NCI-H748 treated with DMSO at 0.1 percent for 48 hours (cell line): ENCODE results near the gene FSTL5.

Source experiments
- DNase-seq: peaks from one replicate; lab custom pipeline; 2025; lab: John Stamatoyannopoulos, UW

FSTL5 gene

DNA sequence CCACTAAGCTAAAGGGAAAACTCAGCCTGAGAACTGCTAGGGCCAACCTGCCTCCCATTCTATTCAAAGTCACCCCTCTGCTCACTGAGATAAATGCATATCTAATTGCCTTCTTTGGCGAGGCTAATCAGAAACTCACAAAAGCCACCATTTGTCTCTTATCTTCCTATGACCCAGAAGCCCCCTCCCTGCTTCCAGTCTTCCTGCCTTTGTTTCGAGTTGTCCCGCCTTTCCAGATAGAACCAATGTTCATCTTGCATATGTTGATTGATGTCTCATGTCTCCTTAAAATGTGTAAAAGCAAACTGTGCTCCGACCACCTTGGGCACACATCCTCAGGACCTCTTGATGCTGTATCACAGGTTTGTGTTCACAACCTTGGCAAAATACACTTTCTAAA, 459.8 kb downstream of the FSTL5 start:
- no peak for DNase-seq

DNA sequence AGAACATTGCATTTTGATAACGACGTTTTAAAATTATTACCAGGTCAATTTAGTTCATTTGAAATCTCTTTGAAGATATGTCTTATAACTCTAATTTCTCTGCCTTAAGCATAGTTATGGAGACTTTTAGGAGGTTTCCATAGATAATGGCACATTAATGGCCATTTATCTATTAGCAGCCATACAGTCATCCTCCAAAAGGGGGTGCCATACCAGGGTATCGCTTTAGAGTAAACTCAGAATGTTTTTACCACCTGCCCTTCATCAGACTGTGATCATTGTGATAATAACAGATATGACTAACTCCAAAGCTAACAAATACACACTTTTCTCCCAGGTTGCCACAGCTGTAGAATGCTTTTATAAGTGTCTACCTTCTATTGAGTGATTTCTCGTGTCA, 461.5 kb downstream of the FSTL5 start:
- no peak for DNase-seq

DNA sequence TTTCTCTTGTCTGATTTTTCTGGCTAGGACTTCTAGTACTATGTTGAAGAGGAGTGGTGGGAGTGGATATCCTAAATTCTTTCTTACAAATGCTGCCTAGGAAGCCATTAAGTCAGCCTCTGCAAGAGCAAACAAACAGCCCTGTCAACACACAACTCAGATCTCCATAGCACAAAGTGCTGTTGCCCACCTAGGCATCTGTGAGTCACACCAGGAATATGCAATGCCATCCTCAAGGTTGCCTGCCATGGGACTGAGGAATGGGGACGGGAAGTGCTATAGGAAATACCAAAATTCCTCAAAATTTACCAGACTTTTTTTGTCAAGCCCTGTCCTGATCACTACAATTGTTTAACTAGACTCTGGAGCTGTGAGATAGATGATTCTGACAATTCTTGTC, 466.9 kb downstream of the FSTL5 start:
- no peak for DNase-seq

DNA sequence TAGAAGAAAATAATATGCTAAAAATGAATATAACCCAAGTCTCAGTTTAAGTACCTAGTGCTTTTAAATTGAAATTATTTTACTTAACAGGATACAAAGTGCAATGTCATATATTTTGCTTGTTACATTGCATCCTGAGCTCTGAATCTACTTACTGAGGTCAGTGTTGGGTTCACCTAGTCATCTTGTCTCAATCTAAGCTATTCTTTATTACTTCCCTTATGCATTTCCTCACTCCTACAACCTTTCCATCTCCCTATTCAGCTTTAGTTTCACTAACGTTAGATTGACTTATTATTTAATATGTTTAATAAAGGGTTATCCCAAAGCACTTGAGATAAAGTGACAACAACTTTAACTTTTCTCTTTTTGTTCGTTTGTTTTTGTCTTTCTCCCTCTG, 483.7 kb downstream of the FSTL5 start:
- DNase-seq: no peak

DNA sequence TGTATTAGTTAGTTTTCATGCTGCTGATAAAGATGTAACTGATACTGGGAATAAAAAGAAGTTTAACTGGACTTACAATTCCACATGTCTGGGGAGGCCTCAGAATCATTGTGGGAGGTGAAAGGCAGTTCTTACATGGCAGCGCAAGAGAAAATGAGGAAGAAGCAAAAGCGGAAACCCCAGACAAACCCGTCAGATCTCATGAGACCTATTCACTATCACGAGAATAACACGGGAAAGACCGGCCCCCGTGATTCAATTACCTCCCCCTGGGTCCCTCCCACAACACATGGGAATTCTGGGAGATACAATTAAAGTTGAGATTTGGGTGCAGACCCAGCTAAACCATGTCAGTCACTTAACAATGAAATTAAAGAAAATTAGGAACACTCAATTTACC, 499.1 kb downstream of the FSTL5 start:
- no peak for DNase-seq

DNA sequence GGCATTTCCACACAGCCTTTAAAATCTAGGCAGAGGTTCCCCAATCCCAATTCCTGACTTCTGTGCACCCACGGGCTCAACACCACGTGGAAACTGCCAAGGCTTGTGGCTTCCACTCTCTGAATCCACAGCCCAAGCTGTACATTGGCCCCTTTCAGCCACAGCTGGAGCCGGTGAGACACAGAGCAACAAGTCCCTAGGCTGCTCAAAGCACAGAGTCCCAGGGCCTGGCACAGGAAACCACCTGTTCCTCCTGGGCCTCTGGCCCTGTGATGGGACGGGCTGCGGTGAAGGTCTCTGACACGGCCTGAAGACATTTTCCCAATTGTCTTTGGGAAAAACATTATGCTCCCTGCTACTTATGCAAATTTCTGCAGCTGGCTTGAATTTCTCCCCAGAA, 500.0 kb downstream of the FSTL5 start:
- no peak for DNase-seq

DNA sequence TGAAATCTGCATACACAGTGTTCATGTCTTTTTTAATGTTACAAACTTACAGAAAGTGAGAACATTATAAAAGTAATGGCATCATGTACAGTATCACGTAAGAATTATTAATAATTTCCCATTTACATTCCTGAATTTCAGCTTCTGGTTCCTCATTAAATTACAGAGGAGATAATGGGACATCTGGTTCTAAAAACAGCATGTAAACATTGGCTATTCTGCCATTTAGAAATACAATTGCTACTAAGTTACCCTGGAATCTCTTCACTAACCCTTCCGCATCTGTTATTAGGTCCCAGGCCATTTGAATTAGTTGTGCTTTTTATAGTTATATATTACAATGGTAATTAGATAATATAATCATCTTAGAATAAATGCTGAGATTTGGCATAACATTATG, 505.1 kb downstream of the FSTL5 start:
- no peak for DNase-seq

DNA sequence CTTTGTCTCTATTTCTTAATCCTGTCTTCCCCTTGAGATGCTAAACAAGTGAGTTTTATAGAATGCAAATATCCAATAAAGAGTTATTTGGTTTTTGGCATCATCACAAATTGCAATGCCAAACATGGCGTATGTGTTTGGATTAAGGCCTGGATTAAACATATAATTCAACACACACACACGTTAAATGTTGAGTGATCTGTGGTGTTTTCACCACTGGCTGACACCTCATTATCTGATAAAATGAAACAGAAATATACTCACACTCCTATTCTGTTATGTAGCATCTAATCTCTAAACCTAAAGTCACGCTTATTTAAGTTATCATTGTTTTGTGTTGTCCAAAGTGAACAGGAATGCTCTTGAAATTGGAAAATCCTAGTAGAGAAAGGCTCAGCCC, 506.2 kb downstream of the FSTL5 start:
- DNase-seq: no peak

DNA sequence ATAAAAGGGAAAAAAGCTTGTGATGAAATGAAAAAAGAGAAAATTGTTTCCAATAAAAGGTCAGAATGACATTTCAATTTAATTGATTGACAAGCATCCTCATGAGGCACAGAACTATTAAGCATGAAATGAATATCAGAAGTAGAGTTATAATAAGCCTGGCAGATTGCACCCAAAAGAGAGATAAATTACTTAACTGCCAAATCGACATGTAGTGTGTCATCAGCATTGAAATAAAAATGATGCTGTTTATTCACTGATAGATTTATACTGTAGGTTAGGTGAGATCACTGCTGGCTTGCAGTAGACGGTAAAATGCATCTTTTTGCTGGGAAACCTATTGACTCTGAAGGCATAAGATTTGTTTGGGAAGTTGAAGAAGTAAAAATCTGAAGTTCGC, 507.2 kb downstream of the FSTL5 start:
- no peak for DNase-seq

DNA sequence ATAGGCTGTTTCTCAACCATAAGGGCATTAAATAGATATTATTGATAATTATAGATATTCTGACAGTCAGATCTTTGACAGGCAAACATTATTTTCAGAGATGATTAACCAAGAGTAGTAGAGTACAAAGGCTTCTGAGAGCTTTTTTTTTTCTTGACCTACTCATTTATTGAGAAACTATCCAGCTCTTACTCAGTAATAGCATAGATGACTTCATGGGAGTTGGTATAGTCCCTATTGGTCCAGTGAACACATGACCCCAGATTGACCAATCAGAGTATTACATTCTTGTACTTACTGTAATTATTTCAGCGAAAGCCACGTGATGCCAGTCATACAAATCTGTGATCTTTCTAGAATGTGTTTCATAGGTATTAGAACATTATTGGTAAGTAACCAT, 508.7 kb downstream of the FSTL5 start:
- DNase-seq: no peak

DNA sequence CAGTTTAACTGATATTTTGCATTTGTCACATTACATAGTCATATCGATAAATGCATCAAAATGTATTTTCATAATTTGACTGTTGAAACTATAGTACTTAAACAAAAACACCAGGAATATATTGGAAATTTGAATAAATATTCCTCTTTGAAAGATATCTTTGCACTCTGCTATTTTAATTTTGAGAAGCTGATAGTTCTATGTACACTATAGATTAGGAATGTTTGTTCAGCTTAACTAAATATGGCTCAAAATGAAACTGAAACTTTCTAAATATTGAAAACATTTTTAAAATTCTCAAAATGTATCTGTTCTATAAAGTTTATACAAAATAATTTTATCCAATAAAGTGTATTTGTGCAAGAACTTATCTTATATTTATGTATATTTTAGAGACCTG, 510.1 kb downstream of the FSTL5 start:
- DNase-seq: no peak

DNA sequence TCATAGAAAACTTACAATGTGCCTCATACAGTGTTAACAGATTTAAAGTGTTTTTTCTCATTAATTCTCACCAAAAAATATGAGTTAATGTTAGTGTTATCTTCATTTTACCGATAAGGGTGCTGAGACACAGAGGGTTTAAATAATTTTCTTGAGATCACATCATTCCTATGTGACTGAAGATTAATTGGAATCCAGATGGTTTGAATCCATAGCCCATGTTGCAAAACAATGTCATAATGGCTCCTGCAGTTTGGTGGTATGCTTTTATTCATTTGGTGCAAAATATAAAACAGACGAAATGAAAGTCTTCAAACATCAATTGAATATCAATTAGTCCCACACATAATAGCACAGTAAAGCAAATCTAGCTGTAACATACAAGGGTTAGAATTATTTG, 512.2 kb downstream of the FSTL5 start:
- no peak for DNase-seq

DNA sequence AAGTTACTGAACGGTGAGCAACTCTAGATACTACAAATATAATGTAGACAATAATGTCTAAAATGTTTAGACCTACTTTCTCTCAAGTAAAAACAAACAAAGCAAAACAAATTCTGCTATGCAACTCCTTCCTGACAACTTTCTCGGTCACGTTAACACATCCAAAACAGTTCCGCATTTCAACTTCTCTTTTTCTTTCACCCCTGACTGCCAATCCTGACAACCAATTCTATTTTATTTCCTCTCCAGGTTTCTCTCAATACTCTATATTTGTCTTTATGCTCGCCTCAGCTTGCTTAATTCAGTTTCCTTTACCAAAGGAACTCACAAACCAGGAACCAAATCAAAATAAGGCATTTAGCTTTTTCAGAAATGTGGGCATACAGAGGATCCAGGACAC, 513.0 kb downstream of the FSTL5 start:
- DNase-seq: no peak

DNA sequence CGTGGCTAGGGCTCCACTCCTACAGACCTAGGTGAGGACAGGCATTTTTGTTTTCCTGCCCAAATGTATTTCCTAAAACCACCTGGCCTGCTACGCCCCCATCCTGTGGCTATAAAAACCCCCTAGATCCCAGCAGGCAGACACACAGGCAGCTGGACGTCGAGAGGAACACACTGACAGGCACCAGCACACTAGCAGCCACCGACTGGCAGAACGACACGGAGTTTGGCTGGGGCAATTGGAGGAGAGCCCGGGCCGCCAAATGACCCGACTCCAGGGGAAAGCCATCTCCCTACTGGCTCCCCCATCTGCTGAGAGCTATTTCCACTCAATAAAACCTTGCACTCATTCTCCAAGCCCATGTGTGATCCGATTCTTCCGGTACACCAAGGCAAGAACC, 516.0 kb downstream of the FSTL5 start:
- DNase-seq: no peak

DNA sequence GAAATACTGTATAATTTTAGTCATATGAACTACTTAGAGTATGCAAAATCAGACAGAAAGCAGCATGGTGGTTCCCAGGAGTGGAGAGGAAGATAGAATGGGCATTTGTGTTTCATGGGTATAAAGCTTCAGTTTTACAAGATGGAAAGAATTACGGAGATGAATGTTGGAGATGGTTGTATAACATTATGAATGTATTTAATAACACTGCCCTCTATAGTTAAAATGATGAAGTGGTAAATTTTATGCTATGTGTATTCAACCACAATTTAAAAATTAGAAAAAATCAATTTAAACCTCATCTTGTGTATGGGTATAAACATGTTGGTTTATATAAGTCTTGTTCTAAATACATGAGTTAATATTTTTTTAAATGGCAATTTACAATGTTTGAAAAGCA, 521.1 kb downstream of the FSTL5 start:
- DNase-seq: no peak

DNA sequence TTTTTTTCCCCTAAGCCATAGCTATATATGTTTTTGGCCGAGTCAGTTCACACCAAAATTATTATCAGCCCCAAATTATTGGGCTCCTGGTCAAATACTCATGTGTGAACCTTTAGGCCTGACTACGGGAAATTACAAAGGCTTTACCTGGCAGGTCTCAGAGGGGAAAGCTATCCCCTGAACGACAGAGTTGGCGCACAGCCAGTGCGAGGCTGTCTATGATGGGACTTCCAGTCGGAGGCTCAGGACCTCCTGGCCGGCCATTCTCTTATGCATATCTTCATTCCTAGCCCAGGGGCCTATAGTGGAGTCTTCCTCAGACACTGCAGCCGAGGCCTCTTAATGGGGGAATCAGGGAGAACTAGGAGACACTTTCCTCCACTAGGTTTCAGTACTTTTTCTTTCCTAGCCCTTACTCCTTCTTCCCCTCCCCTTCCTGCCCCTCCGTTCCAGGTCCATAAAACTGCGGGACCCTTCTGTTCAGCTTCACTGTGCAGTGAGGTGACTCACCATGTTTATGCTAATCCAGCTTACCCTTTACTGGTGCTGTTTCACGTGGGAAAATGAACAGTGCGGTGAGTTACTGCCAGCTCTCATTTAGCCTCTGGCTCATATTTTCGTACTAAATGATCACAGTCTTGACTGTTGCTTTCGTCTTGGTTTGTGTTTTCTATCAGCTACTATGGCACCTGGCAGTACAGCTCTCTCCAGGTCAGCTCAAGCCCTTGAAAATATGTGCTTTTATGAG, 533.9 kb downstream of the FSTL5 start:
- no peak for DNase-seq

DNA sequence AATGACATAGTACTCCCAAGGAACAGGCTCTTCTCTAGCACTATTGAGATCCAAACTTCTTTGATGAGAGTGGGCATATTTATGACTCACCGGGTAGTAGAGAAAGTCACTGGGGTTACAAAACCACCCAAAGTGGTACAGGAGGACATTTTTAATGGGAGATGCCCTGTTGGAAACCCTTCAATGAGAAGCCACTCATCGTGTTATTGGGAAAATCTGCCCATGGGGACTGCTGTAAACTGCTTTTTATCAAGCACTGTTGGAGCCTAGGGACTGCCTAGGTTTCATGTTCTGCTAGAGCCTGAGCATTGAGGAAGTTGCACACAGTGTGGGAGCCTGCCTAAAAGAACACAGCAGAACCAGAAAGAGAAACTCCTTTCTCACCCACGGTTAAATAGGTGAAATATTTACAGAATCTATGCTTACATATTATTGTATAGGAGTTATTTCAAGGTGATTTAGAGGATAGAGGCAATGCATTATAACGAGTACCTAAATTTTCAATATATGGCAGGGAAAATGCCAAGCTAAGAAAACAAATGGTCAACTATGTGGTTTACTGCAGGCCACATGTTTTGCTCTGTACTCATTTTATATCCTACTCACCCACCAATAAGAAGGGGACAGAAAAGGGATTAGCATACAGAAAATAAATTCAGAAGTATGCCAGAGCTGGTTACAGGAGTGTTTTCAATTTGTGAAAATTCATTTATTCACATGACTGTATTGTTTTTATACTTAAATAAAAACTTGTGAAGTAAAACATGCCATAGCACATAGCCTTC, 559.1 kb downstream of the FSTL5 start:
- DNase-seq: no peak

DNA sequence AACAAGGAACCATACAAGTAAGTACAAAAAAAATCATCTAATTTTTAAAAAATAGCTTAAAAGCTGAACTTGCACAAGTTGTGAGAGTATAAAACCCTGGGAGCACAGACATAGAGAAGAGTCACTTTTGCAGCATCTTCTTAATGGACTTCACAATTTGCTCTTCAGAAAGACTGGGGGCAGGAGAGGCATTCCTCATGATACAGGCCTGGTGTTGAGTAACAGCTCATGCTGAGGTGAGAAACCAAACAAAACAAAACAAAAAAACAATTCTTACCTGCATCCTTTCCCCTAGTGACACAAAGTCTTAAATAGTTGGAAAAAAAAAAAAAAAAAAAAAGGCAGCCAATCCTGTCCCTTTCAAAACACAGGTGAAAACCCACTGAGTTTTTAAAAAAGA, 562.8 kb downstream of the FSTL5 start:
- no peak for DNase-seq

DNA sequence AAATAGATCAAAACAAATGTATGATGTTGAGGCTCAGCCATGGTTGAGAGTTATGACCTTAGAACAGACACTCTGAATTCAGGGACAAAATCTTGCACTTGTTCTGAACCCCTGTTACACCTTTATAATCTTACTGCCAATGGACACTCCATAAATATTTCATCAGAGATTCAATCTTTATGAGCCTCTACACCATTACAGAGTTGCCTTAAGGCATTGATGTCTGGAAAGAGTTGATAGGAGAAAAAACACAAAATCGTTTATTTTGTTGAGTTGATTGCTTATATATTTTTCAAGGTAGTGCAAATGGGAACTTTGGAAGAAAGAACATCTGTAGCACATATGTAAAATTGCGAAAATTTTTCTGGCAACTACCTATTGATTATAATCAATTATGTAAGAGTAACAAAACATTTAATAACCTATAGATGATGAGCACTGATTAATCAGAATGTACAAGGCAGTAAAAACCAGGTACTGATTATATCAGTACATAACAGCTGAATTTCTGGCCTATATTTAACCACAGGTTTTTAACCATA, 568.5 kb downstream of the FSTL5 start:
- no peak for DNase-seq

DNA sequence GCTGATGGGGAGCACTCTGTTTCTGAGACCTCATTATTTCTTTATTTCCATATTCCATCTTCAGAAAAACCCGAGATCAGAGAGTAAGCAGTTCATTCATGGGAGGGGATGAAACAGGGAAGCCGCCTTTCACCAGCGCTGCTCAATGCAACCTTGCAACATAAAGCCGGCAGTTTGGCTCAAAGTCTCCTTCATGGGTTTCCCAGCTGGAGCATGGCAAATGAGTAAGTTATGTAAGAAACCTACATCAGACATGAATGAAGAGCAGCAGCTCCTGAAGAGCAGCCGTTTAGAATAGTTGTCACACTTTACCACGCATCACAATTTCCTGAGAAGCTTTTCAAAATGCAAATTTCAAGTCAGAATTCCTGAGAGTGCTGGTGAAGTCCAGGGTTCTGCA, 578.8 kb downstream of the FSTL5 start:
- no peak for DNase-seq

DNA sequence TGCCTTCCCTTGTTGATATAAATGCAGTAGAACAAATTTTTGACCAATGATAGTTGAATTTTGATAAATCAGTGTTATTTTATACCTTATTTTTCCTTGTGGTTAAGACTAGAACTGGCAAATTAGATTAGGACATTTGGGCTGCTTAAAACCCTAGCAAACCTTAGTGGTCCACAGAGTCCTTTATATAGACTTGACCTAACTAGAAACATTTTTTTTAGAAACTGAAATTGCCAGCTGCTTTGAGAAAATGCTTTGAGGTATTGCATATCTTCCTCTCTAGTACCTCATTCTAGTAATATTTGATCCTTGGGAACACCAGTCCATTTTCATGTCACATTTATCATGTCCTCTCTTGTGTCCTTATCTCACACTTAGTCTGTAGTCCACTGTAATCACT, 580.3 kb downstream of the FSTL5 start:
- no peak for DNase-seq

DNA sequence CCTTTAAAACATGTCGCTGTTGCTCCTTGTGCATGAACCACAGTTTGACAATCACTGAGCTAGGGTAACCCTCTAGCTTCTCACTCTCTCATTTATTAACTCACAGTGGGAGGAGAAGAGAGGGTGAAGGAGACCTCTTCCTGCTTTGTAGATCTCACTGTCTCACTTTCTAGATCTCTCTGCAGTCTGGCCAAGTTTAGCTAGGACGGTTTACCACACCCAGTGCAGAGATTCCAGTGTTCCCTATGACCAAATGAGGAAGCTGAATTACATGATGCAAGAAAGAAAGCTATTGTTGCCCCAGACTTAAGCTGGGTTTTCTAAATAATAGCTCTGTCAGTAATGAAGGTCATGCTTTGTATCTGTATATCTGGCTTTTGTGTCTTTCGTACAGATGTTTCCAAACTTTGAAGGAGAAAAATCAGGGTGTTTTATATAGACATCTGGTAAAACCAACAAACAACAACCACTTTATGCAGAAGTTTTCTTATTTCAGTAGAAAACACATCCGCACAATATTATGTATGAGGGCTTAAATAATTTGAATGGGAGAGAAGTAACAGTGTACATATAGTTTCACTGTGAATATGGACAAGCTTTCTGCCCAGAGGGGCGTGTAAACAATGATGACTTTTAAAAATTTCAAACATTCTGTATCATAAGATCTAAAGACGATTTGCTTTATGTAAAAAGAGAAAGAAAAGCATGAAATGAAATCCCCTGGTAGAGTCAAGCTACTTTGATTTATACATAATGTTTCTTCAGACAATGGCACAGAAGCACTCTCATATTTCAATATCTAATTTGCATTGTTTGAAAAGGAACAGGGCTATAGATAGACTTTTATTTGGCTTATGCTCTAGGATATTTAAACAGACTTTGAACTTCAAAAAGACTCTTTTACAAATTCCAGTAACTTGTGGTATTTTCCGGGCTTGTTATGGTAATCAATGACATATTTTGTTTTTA, 582.3 kb downstream of the FSTL5 start:
- DNase-seq: no peak
